Measurements from ENCODE around the gene GBA3.

GBA3 gene

GRCh38 chr4:22688236-22688635, 4.5 kb upstream of the GBA3 start:
- no peaks in the 10 kb centered on the region for H3K36me3 ChIP-seq (ENCODE audit: control insufficient read depth, insufficient read depth, low read length)
- H3K4me3 ChIP-seq (ENCODE audit: insufficient read depth, low read depth, low read length) = no peak overlapping the region
- H3K27me3 ChIP-seq (ENCODE audit: control insufficient read depth, insufficient read depth, low read length, poor library complexity, severe bottlenecking) = no peaks in the 10 kb centered on the region
- no peaks in the 10 kb centered on the region for H3K4me1 ChIP-seq (ENCODE audit: control insufficient read depth, insufficient read depth, low read length)
- WGBS, 2 experiments = 81 to 86% methylated on average over 3 of the region's 3 CpGs
- H3K9me3 ChIP-seq (ENCODE audit: control insufficient read depth, low read length) = no peaks in the 10 kb centered on the region
- H3K27ac ChIP-seq (ENCODE audit: insufficient read depth, low read depth, low read length, poor library complexity, severe bottlenecking) = no peak overlapping the region

- Histone ChIP-seq H3K9me3 (ENCODE audit: control insufficient read depth, low read length) (no peaks in the 10 kb centered on the region), H3K27ac (ENCODE audit: insufficient read depth, low read depth, low read length, poor library complexity, severe bottlenecking) (no peak overlapping the region), H3K4me3 (ENCODE audit: insufficient read depth, low read depth, low read length) (no peak overlapping the region), H3K36me3 (ENCODE audit: control insufficient read depth, insufficient read depth, low read length) (no peaks in the 10 kb centered on the region), H3K4me1 (ENCODE audit: control insufficient read depth, insufficient read depth, low read length) (no peaks in the 10 kb centered on the region), H3K27me3 (ENCODE audit: control insufficient read depth, insufficient read depth, low read length, poor library complexity, severe bottlenecking) (no peaks in the 10 kb centered on the region)
- 94 to 95% methylated on average over 3 of the region's 3 CpGs for WGBS, 2 experiments
Observed at GRCh38 chr4:22689428-22689827, 3.3 kb upstream of the GBA3 start.

- H3K36me3 ChIP-seq (ENCODE audit: control insufficient read depth, insufficient read depth, low read length) = no peaks in the 10 kb centered on the region
Observed at GRCh38 chr4:22695029-22695428, 2.3 kb downstream of the GBA3 start.

GRCh38 chr4:22695917-22696316, 3.2 kb downstream of the GBA3 start:
- WGBS, 2 experiments = 84 to 93% methylated on average over 3 of the region's 3 CpGs
- Histone ChIP-seq H3K36me3 (ENCODE audit: control insufficient read depth, insufficient read depth, low read length) (no peaks in the 10 kb centered on the region), H3K4me3 (ENCODE audit: insufficient read depth, low read depth, low read length) (no peak overlapping the region), H3K27ac (ENCODE audit: insufficient read depth, low read depth, low read length, poor library complexity, severe bottlenecking) (no peak overlapping the region), H3K4me1 (ENCODE audit: control insufficient read depth, insufficient read depth, low read length) (no peaks in the 10 kb centered on the region), H3K9me3 (ENCODE audit: control insufficient read depth, low read length) (no peaks in the 10 kb centered on the region), H3K27me3 (ENCODE audit: control insufficient read depth, insufficient read depth, low read length, poor library complexity, severe bottlenecking) (no peaks in the 10 kb centered on the region)

More at GRCh38 chr4:22695029-22695428, 2.3 kb downstream of the GBA3 start:
- 88 to 100% methylated on average over 1 of the region's 1 CpG for WGBS, 2 experiments
- H3K27ac ChIP-seq (ENCODE audit: insufficient read depth, low read depth, low read length, poor library complexity, severe bottlenecking) = no peak overlapping the region
- no peak overlapping the region for H3K4me3 ChIP-seq (ENCODE audit: insufficient read depth, low read depth, low read length)
- H3K4me1 ChIP-seq (ENCODE audit: control insufficient read depth, insufficient read depth, low read length) = no peaks in the 10 kb centered on the region
- H3K27me3 ChIP-seq (ENCODE audit: control insufficient read depth, insufficient read depth, low read length, poor library complexity, severe bottlenecking) = no peaks in the 10 kb centered on the region
- H3K9me3 ChIP-seq (ENCODE audit: control insufficient read depth, low read length) = no peaks in the 10 kb centered on the region

GRCh38 chr4:22703912-22704311, 11.2 kb downstream of the GBA3 start:
- WGBS, 2 experiments = 90 to 91% methylated on average over 5 to 6 of the region's 6 CpGs
- no peaks in the 10 kb centered on the region for H3K4me1 ChIP-seq (ENCODE audit: control insufficient read depth, insufficient read depth, low read length)
- no peaks in the 10 kb centered on the region for H3K27me3 ChIP-seq (ENCODE audit: control insufficient read depth, insufficient read depth, low read length, poor library complexity, severe bottlenecking)
- H3K9me3 ChIP-seq (ENCODE audit: control insufficient read depth, low read length) = no peaks in the 10 kb centered on the region
- H3K27ac ChIP-seq (ENCODE audit: insufficient read depth, low read depth, low read length, poor library complexity, severe bottlenecking) = no peak overlapping the region
- no peak overlapping the region for H3K4me3 ChIP-seq (ENCODE audit: insufficient read depth, low read depth, low read length)
- H3K36me3 ChIP-seq (ENCODE audit: control insufficient read depth, insufficient read depth, low read length) = no peaks in the 10 kb centered on the region

- Histone ChIP-seq H3K9me3 (ENCODE audit: control insufficient read depth, low read length) (no peaks in the 10 kb centered on the region), H3K27ac (ENCODE audit: insufficient read depth, low read depth, low read length, poor library complexity, severe bottlenecking) (no peak overlapping the region), H3K27me3 (ENCODE audit: control insufficient read depth, insufficient read depth, low read length, poor library complexity, severe bottlenecking) (no peaks in the 10 kb centered on the region), H3K4me3 (ENCODE audit: insufficient read depth, low read depth, low read length) (no peak overlapping the region), H3K4me1 (ENCODE audit: control insufficient read depth, insufficient read depth, low read length) (no peaks in the 10 kb centered on the region), H3K36me3 (ENCODE audit: control insufficient read depth, insufficient read depth, low read length) (no peaks in the 10 kb centered on the region)
- WGBS, 2 experiments = 83 to 100% methylated on average over 1 of the region's 1 CpG
Observed at GRCh38 chr4:22707390-22707789, 14.7 kb downstream of the GBA3 start.

GRCh38 chr4:22708961-22709360, 16.2 kb downstream of the GBA3 start:
- 87 to 89% methylated on average over 3 of the region's 3 CpGs for WGBS, 2 experiments
- H3K4me3 ChIP-seq (ENCODE audit: insufficient read depth, low read depth, low read length) = no peak overlapping the region
- no peaks in the 10 kb centered on the region for H3K27me3 ChIP-seq (ENCODE audit: control insufficient read depth, insufficient read depth, low read length, poor library complexity, severe bottlenecking)
- no peaks in the 10 kb centered on the region for H3K4me1 ChIP-seq (ENCODE audit: control insufficient read depth, insufficient read depth, low read length)
- H3K36me3 ChIP-seq (ENCODE audit: control insufficient read depth, insufficient read depth, low read length) = no peaks in the 10 kb centered on the region
- H3K9me3 ChIP-seq (ENCODE audit: control insufficient read depth, low read length) = no peaks in the 10 kb centered on the region
- H3K27ac ChIP-seq (ENCODE audit: insufficient read depth, low read depth, low read length, poor library complexity, severe bottlenecking) = no peak overlapping the region

- H3K4me3 ChIP-seq (ENCODE audit: insufficient read depth, low read depth, low read length) = no peak overlapping the region
- H3K9me3 ChIP-seq (ENCODE audit: control insufficient read depth, low read length) = no peaks in the 10 kb centered on the region
- no peak overlapping the region for H3K27ac ChIP-seq (ENCODE audit: insufficient read depth, low read depth, low read length, poor library complexity, severe bottlenecking)
- no peaks in the 10 kb centered on the region for H3K27me3 ChIP-seq (ENCODE audit: control insufficient read depth, insufficient read depth, low read length, poor library complexity, severe bottlenecking)
- no peaks in the 10 kb centered on the region for H3K36me3 ChIP-seq (ENCODE audit: control insufficient read depth, insufficient read depth, low read length)
- H3K4me1 ChIP-seq (ENCODE audit: control insufficient read depth, insufficient read depth, low read length) = no peaks in the 10 kb centered on the region
- WGBS, 2 experiments = 88% methylated on average over 4 of the region's 4 CpGs
Observed at GRCh38 chr4:22712105-22712504, 19.4 kb downstream of the GBA3 start.

- Histone ChIP-seq H3K9me3 (ENCODE audit: control insufficient read depth, low read length) (no peaks in the 10 kb centered on the region), H3K27me3 (ENCODE audit: control insufficient read depth, insufficient read depth, low read length, poor library complexity, severe bottlenecking) (no peaks in the 10 kb centered on the region), H3K4me3 (ENCODE audit: insufficient read depth, low read depth, low read length) (no peak overlapping the region), H3K36me3 (ENCODE audit: control insufficient read depth, insufficient read depth, low read length) (no peaks in the 10 kb centered on the region), H3K27ac (ENCODE audit: insufficient read depth, low read depth, low read length, poor library complexity, severe bottlenecking) (no peak overlapping the region), H3K4me1 (ENCODE audit: control insufficient read depth, insufficient read depth, low read length) (no peaks in the 10 kb centered on the region)
- WGBS, 2 experiments = 92 to 95% methylated on average over 7 of the region's 7 CpGs
Observed at GRCh38 chr4:22712529-22712928, 19.8 kb downstream of the GBA3 start.

GRCh38 chr4:22713841-22714240, 21.1 kb downstream of the GBA3 start:
- H3K27me3 ChIP-seq (ENCODE audit: control insufficient read depth, insufficient read depth, low read length, poor library complexity, severe bottlenecking) = no peaks in the 10 kb centered on the region
- H3K27ac ChIP-seq (ENCODE audit: insufficient read depth, low read depth, low read length, poor library complexity, severe bottlenecking) = no peak overlapping the region
- WGBS, 2 experiments = 100% methylated on average over 1 of the region's 1 CpG
- no peak overlapping the region for H3K4me3 ChIP-seq (ENCODE audit: insufficient read depth, low read depth, low read length)
- H3K4me1 ChIP-seq (ENCODE audit: control insufficient read depth, insufficient read depth, low read length) = no peaks in the 10 kb centered on the region
- H3K36me3 ChIP-seq (ENCODE audit: control insufficient read depth, insufficient read depth, low read length) = no peaks in the 10 kb centered on the region
- no peaks in the 10 kb centered on the region for H3K9me3 ChIP-seq (ENCODE audit: control insufficient read depth, low read length)

GRCh38 chr4:22719218-22719617, 26.5 kb downstream of the GBA3 start:
- no peaks in the 10 kb centered on the region for H3K9me3 ChIP-seq (ENCODE audit: control insufficient read depth, low read length)
- H3K36me3 ChIP-seq (ENCODE audit: control insufficient read depth, insufficient read depth, low read length) = no peaks in the 10 kb centered on the region
- no peak overlapping the region for H3K4me3 ChIP-seq (ENCODE audit: insufficient read depth, low read depth, low read length)
- WGBS, 2 experiments = 93 to 96% methylated on average over 3 of the region's 3 CpGs
- no peaks in the 10 kb centered on the region for H3K27me3 ChIP-seq (ENCODE audit: control insufficient read depth, insufficient read depth, low read length, poor library complexity, severe bottlenecking)
- no peak overlapping the region for H3K27ac ChIP-seq (ENCODE audit: insufficient read depth, low read depth, low read length, poor library complexity, severe bottlenecking)
- H3K4me1 ChIP-seq (ENCODE audit: control insufficient read depth, insufficient read depth, low read length) = no peaks in the 10 kb centered on the region

Data from ectodermal cell (in vitro differentiated cells).